Mucosa of descending colon (tissue), 3 donors: ENCODE data around the gene SBF2. TPM values are rescaled to one million over a fixed set of nuclear protein-coding genes. Genes with fewer than 3 reads are reported as not detected.

Source experiments
- ATAC-seq: fragments of 200-7000 bp; cut with Tn5 transposase; one replicate; pipeline ENCODE4 v1.9.1; 2020; ENCODE audit warnings: mild to moderate bottlenecking, moderate library complexity
- DNase-seq, 3 donors: peaks; one replicate each; pipeline ENCODE4 v3.0.0-alpha.2; 2020
- H3K36me3 ChIP-seq: fragments of 200-600 bp; one replicate; pipeline ENCODE4 v1.8.0; 2021; ENCODE audit warnings: low read depth, mild to moderate bottlenecking
- H3K4me1 ChIP-seq: fragments of 200-600 bp; one replicate; pipeline ENCODE4 v1.8.0; 2021; ENCODE audit warnings: low read depth, mild to moderate bottlenecking
- H3K4me3 ChIP-seq: fragments of 200-600 bp; one replicate; pipeline ENCODE4 v1.8.0; 2021; ENCODE audit warnings: mild to moderate bottlenecking
- H3K9me3 ChIP-seq: fragments of 200-600 bp; one replicate; pipeline ENCODE4 v1.8.0; 2021; ENCODE audit warnings: mild to moderate bottlenecking
- CTCF ChIP-seq: fragments of 200-600 bp; IDR thresholded peaks from one replicate; pipeline ENCODE4 v1.8.0; 2022; ENCODE audit warnings: antibody characterized with exemption, mild to moderate bottlenecking
- intact Hi-C, 2 donors: fragments of 100-400 bp; cut with DNase I in 1 of 2; cut with micrococcal nuclease in 1 of 2; formaldehyde crosslinking; loops; one replicate each; pipeline versions ENCODE4 v1.11.0 to v1.11.1; 2022; cut with DNase I, micrococcal nuclease
- total RNA-seq, 3 donors: library from RNA; stranded (reverse); fragmentation: NEBNext Ultra II Directional in 2 of 3; extraction: Animal tissue kit (Norgen Biotek cat#: 25700) in 2 of 3; gene quantifications; one replicate each; pipeline versions ENCODE4 v1.2.1 to v1.2.4, GENCODE V29; 2021 to 2023
- donor health status: DM: no; HTN: no; CAD: no; lungs with moderate emphysema.
- donor health status: DM: no; HTN: no; CAD: no.
- donor health status: DM: no; HTN: yes; CAD: no.

The SBF2 gene
- total RNA-seq, 3 donors from 2014 or later: 35.2 to 60.3 (median 48.2) TPM

GRCh38 chr11:10304495-10305261 is 10.7 kb upstream of the SBF2 start, which contains the start of gene ADM:
Gene ADM, plus strand, starts transcription at chr11:10305073. Its CDS starts 628 bp downstream, at chr11:10305701.
- peaks cover 24% of the 10 kb centered on the region for H3K4me1 ChIP-seq
- DNase-seq (peak; percentile 92 to 94 (median 93)), ATAC-seq (peak; percentile 56)
- H3K36me3 ChIP-seq: no peaks in the 10 kb centered on the region
- peak; percentile 48 for TF ChIP-seq CTCF
- intact Hi-C loops: loop anchor here (5.0 to 10.0 kb wide), 2 partner anchors 97 to 100 kb away; no protein-coding TSS in a partner anchor
- H3K9me3 ChIP-seq: no peaks in the 10 kb centered on the region
- H3K4me3 ChIP-seq: peak within 1 kb of the TSS; percentile 37

GRCh38 chr11:10303558-10304363 is 9.7 kb upstream of the SBF2 start:
- Histone ChIP-seq H3K36me3 (no peaks in the 10 kb centered on the region), H3K4me1 (peaks cover 17% of the 10 kb centered on the region), H3K4me3 (peak overlapping the region; percentile 37), H3K9me3 (no peaks in the 10 kb centered on the region)
- ATAC-seq (peak; percentile 18), DNase-seq (peak; percentile 69 to 76 (median 75))
- intact Hi-C loops: loop anchor here in 1 of 2 donors (10.0 kb wide), 1 partner anchor 99 kb away; no protein-coding TSS in a partner anchor
- no peak for TF ChIP-seq CTCF

GRCh38 chr11:10302744-10303557 is 8.9 kb upstream of the SBF2 start:
- intact Hi-C loops: loop anchor here in 1 of 2 donors (10.0 kb wide), 1 partner anchor 98 kb away; no protein-coding TSS in a partner anchor
- H3K36me3 ChIP-seq: no peaks in the 10 kb centered on the region
- H3K4me1 ChIP-seq: peaks cover 10% of the 10 kb centered on the region
- DNase-seq (peak; percentile 96), ATAC-seq (peak; percentile 54)
- TF ChIP-seq CTCF: no peak
- H3K9me3 ChIP-seq: no peaks in the 10 kb centered on the region
- H3K4me3 ChIP-seq: peak overlapping the region; percentile 37

- no peaks in the 10 kb centered on the region for H3K36me3 ChIP-seq
- ATAC-seq (peak; percentile 3), DNase-seq (no peak)
- H3K4me1 ChIP-seq: peaks cover 10% of the 10 kb centered on the region
- no peaks in the 10 kb centered on the region for H3K9me3 ChIP-seq
- peak overlapping the region; percentile 37 for H3K4me3 ChIP-seq
- intact Hi-C loops: loop anchor here in 1 of 2 donors (10.0 kb wide), 1 partner anchor 98 kb away; no protein-coding TSS in a partner anchor
- TF ChIP-seq CTCF: no peak
Measured at GRCh38 chr11:10302359-10302743, 8.3 kb upstream of the SBF2 start.
